Activated CD8-positive, alpha-beta memory T cell treated with anti-CD3 and anti-CD28 coated beads, Interleukin-2, amount 10 ng/mL, durations not matched to agents 7 days and 5 days (primary cell): ENCODE results near the gene HJURP. TPM values are rescaled to one million over a fixed set of nuclear protein-coding genes. Genes with fewer than 3 reads are reported as not detected.

Source experiments
- ATAC-seq: fragments of 150-1000 bp; cut with Tn5 transposase; one replicate; pipeline ENCODE4 v1.10.0; 2021; ENCODE audit warnings: moderate library complexity
- CTCF ChIA-PET: fragments of 350-600 bp; sonication (Branson Sonifier 250); formaldehyde crosslinking; loops from one replicate; lab custom pipeline; 2021; ENCODE audit warnings: antibody characterized with exemption; lab: Charles Lee
- DNase-seq: peaks from one replicate; pipeline ENCODE4 v3.0.0-alpha.2; 2020
- H3K27ac Mint-ChIP-seq: one replicate; pipeline ENCODE4 v1.8.0; 2021; ENCODE audit warnings: mild to moderate bottlenecking, mixed read lengths
- H3K27me3 Mint-ChIP-seq: one replicate; pipeline ENCODE4 v1.8.0; 2021; ENCODE audit warnings: mixed read lengths
- H3K36me3 Mint-ChIP-seq: one replicate; pipeline ENCODE4 v1.8.0; 2021; ENCODE audit warnings: mild to moderate bottlenecking, mixed read lengths
- H3K4me1 Mint-ChIP-seq: one replicate; pipeline ENCODE4 v1.8.0; 2021; ENCODE audit warnings: mixed read lengths
- H3K4me3 Mint-ChIP-seq: one replicate; pipeline ENCODE4 v1.8.0; 2021; ENCODE audit warnings: mild to moderate bottlenecking, moderate library complexity, mixed read lengths
- H3K9me3 Mint-ChIP-seq: one replicate; pipeline ENCODE4 v1.8.0; 2022; ENCODE audit warnings: low read depth, mixed read lengths
- total RNA-seq, 2 experiments: library from RNA; stranded (reverse); gene quantifications; one replicate each; pipeline ENCODE4 v1.2.3, GENCODE V29; 2021

The HJURP gene
- total RNA-seq, 2 experiments from 2014 or later: 111 to 145 TPM

GRCh38 chr2:233821196-233821595 is 33.1 kb downstream of the HJURP start:
- Mint-ChIP-seq H3K4me3 (no peak overlapping the region), H3K36me3 (no peaks in the 10 kb centered on the region), H3K27me3 (peaks cover 10% of the 10 kb centered on the region), H3K4me1 (no peaks in the 10 kb centered on the region), H3K27ac (no peak overlapping the region), H3K9me3 (no peaks in the 10 kb centered on the region)
- no peak for ATAC-seq
- DNase-seq: no peak
- CTCF ChIA-PET: no interaction called here

- ATAC-seq: no peak
- peaks cover 14% of the 10 kb centered on the region for H3K27me3 Mint-ChIP-seq
- no peak for DNase-seq
- H3K36me3 Mint-ChIP-seq: no peaks in the 10 kb centered on the region
- no peaks in the 10 kb centered on the region for H3K4me1 Mint-ChIP-seq
- CTCF ChIA-PET: no interaction called here
- H3K27ac Mint-ChIP-seq: no peak overlapping the region
- no peak overlapping the region for H3K4me3 Mint-ChIP-seq
- no peaks in the 10 kb centered on the region for H3K9me3 Mint-ChIP-seq
Measured at GRCh38 chr2:233820774-233821105, 33.6 kb downstream of the HJURP start.

GRCh38 chr2:233819884-233820773 is 34.2 kb downstream of the HJURP start:
- no peak for DNase-seq
- no peak overlapping the region for H3K4me3 Mint-ChIP-seq
- ATAC-seq: no peak
- H3K27ac Mint-ChIP-seq: no peak overlapping the region
- no peaks in the 10 kb centered on the region for H3K36me3 Mint-ChIP-seq
- H3K4me1 Mint-ChIP-seq: no peaks in the 10 kb centered on the region
- H3K27me3 Mint-ChIP-seq: peaks cover 13% of the 10 kb centered on the region
- H3K9me3 Mint-ChIP-seq: no peaks in the 10 kb centered on the region
- CTCF ChIA-PET: no interaction called here

- Mint-ChIP-seq H3K9me3 (no peaks in the 10 kb centered on the region), H3K4me1 (no peaks in the 10 kb centered on the region), H3K27me3 (peaks cover 16% of the 10 kb centered on the region), H3K36me3 (no peaks in the 10 kb centered on the region), H3K4me3 (no peak overlapping the region), H3K27ac (no peak overlapping the region)
- ATAC-seq: no peak
- no peak for DNase-seq
- CTCF ChIA-PET: no interaction called here
Measured at GRCh38 chr2:233818639-233819621, 35.4 kb downstream of the HJURP start.

GRCh38 chr2:233817995-233818638 is 36.2 kb downstream of the HJURP start:
- Mint-ChIP-seq H3K9me3 (no peaks in the 10 kb centered on the region), H3K27me3 (peaks cover 21% of the 10 kb centered on the region), H3K36me3 (no peaks in the 10 kb centered on the region), H3K4me3 (no peak overlapping the region), H3K4me1 (no peaks in the 10 kb centered on the region), H3K27ac (no peak overlapping the region)
- CTCF ChIA-PET: no interaction called here
- DNase-seq: no peak
- ATAC-seq: no peak

DNA sequence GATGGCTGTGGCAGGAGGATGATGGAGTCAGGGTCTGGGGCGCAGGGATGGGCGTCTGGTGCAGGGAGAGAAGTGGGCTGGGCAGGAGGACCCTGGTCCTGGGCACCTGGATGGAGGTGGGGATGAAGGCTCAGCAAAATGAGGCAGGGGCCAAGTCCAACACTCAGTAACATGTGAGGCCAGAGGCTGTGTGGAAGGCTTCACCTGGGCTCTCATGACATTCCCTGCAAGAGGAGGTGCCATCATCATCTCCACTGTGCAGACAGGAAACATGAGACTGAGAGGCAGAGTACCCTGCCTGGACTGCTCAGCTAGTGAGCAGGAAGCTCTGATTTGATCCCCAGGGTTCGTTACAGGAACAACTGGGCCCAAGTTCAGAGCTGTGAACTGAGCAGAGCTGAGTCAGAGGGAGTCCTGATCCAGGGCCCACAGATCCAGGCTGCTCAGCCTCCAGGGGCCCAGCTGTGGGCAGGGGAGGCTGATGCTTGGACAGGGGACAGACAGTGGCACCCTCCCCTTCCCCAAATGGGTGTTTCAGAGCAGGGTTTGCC is 36.9 kb downstream of the HJURP start:
- H3K36me3 Mint-ChIP-seq: no peaks in the 10 kb centered on the region
- H3K27ac Mint-ChIP-seq: no peak overlapping the region
- ATAC-seq (no peak), DNase-seq (no peak)
- no peaks in the 10 kb centered on the region for H3K4me1 Mint-ChIP-seq
- no peak overlapping the region for H3K4me3 Mint-ChIP-seq
- CTCF ChIA-PET: no interaction called here
- H3K9me3 Mint-ChIP-seq: no peaks in the 10 kb centered on the region
- H3K27me3 Mint-ChIP-seq: peaks cover 21% of the 10 kb centered on the region

DNA sequence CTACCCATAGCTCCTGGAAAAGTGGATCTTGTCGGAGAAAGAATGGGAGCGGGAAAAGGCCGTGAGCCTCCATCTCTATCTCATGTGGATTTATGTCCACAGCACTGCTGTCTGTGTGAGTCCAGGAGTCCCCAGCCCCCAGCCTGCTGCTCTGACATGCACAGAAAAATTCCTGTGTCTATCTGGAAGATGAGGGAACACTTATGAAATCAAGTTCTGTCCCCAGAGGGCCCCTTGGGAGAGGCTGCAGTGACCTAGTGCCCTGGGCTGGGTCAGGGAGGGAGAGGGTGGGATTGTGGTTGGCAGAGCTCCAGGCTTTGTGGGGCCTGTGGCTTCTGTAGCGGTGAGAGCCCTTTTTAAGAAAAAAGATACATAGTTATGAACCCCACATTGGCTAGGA is 37.6 kb downstream of the HJURP start:
- ATAC-seq (no peak), DNase-seq (no peak)
- H3K27ac Mint-ChIP-seq: no peak overlapping the region
- peaks cover 21% of the 10 kb centered on the region for H3K27me3 Mint-ChIP-seq
- no peaks in the 10 kb centered on the region for H3K36me3 Mint-ChIP-seq
- CTCF ChIA-PET: no interaction called here
- no peaks in the 10 kb centered on the region for H3K4me1 Mint-ChIP-seq
- H3K4me3 Mint-ChIP-seq: no peak overlapping the region
- H3K9me3 Mint-ChIP-seq: no peaks in the 10 kb centered on the region

DNA sequence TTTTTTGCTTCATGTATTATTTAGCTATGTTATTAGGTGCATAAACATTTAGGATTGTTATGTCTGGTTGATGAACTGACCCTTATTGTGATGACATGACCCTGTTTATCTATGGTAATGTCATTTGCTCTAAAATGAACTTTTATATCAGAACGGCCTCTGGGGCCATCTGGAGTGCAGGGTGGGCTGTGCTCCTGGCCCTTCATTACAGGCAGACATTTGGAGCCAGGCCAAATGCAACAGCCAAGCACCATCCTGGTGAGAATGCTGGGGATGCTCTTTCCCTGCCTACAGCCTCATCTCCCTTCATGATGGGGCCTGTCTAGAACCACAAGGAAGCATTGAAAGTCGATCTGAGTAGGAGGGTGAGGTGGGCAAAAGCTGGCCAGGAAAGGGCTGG is 38.0 kb downstream of the HJURP start:
- no peaks in the 10 kb centered on the region for H3K36me3 Mint-ChIP-seq
- CTCF ChIA-PET: no interaction called here
- ATAC-seq: no peak

GRCh38 chr2:233815861-233816260 is 38.5 kb downstream of the HJURP start:
- DNase-seq (no peak), ATAC-seq (no peak)
- Mint-ChIP-seq H3K4me1 (no peaks in the 10 kb centered on the region), H3K4me3 (no peak overlapping the region), H3K27ac (no peak overlapping the region), H3K36me3 (no peaks in the 10 kb centered on the region), H3K27me3 (peaks cover 22% of the 10 kb centered on the region), H3K9me3 (no peaks in the 10 kb centered on the region)
- CTCF ChIA-PET: no interaction called here

More for the DNA sequence above, 38.0 kb downstream of the HJURP start:
- H3K27ac Mint-ChIP-seq: no peak overlapping the region
- no peaks in the 10 kb centered on the region for H3K9me3 Mint-ChIP-seq
- no peak for DNase-seq
- no peaks in the 10 kb centered on the region for H3K4me1 Mint-ChIP-seq
- H3K27me3 Mint-ChIP-seq: peaks cover 21% of the 10 kb centered on the region
- H3K4me3 Mint-ChIP-seq: no peak overlapping the region

GRCh38 chr2:233814056-233814835 is 40.1 kb downstream of the HJURP start:
- peaks cover 30% of the 10 kb centered on the region for H3K27me3 Mint-ChIP-seq
- ATAC-seq: no peak
- no peak overlapping the region for H3K4me3 Mint-ChIP-seq
- CTCF ChIA-PET: no interaction called here
- DNase-seq: no peak
- H3K9me3 Mint-ChIP-seq: no peaks in the 10 kb centered on the region
- no peaks in the 10 kb centered on the region for H3K4me1 Mint-ChIP-seq
- H3K27ac Mint-ChIP-seq: no peak overlapping the region
- no peaks in the 10 kb centered on the region for H3K36me3 Mint-ChIP-seq

DNA sequence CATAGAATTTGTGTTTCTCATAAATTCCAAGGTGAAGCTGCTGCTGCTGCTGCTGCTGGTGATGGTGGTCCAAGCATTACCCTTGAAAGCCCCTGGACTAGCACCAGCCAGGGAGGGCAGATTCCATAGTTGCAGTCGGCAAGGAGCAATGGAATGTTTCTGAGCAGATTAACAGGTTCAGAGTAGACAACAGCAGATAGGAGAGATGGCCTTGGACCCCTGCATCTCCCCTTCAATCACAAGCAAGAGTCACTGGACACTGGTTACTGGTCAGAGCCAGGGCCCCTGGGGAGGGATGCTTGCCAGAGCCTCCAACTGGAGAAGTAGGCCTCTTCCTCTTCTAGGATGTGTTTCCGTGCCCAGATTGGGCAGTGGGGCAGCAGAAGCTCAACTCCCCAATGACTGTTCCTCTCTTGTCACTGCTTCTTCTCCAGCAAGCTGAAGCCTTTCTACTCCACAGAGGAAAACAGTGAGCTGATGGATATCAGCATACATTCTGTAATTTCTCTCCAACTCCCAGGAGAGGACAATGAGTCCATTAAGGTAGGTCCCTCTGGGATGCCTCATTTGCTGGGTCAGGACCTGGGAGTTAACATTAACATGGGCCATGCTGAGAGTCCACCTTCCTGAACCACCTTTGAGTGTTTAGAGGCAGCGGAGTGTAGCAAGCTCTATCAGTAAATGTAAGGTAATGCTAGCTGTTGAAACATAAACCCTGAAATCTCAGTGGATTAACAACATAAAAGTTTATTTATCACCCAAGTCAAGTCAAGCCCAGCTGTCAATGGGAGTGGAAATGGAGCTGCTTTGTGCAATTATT is 40.9 kb downstream of the HJURP start:
- Mint-ChIP-seq H3K27ac (no peak overlapping the region), H3K4me1 (no peaks in the 10 kb centered on the region), H3K9me3 (no peaks in the 10 kb centered on the region), H3K4me3 (no peak overlapping the region), H3K36me3 (no peaks in the 10 kb centered on the region), H3K27me3 (peaks cover 32% of the 10 kb centered on the region)
- CTCF ChIA-PET: no interaction called here
- DNase-seq (no peak), ATAC-seq (no peak)

DNA sequence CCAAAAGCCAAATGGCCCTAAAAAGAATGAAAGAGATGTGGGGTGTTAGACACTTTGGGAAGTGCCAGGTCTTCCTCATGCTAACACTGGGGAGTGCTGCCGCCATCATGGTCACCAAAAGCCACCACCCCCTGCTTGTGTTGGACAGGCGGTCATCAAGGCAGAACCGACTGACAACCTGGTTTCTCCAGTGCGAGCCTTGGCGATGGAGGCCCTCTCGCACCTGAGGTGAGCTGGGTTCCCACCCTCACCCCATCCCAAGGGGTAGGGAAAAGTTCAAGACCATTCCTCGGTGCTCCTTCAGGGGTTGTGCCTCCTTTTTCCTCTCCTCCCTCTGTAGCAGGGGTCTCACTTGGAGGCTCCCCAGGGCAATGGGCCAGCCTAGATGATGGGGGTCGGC is 42.6 kb downstream of the HJURP start:
- CTCF ChIA-PET: no interaction called here
- Mint-ChIP-seq H3K27me3 (peaks cover 36% of the 10 kb centered on the region), H3K27ac (no peak overlapping the region), H3K4me3 (no peak overlapping the region), H3K4me1 (no peaks in the 10 kb centered on the region), H3K9me3 (no peaks in the 10 kb centered on the region), H3K36me3 (no peaks in the 10 kb centered on the region)
- no peak for DNase-seq
- no peak for ATAC-seq
